CD4-positive, CD25-positive, alpha-beta regulatory T cell (primary cell): Measurements from ENCODE around the gene ACOT8. TPM values are rescaled to one million over a fixed set of nuclear protein-coding genes. Genes with fewer than 3 reads are reported as not detected.

ENCODE experiments used
- ATAC-seq, 2 donors: fragments of 150-1000 bp; cut with Tn5 transposase; one replicate each; pipeline ENCODE4 v1.10.0; 2021; ENCODE audit warnings: low read depth in 2 of 2, moderate number of reproducible peaks in 2 of 2, moderate library complexity in 1 of 2
- DNase-seq, 3 donors: peaks; one replicate each; pipeline versions ENCODE4 v3.0.0 to v3.0.0-alpha.2; 2012 to 2022; ENCODE audit warnings: mixed read lengths in 1 of 3
- H3K27ac ChIP-seq: one replicate; pipeline ENCODE4 v1.7.0; 2013; ENCODE audit warnings: mild to moderate bottlenecking, low read length; ENCODE audit not compliant: insufficient read depth, poor library complexity, severe bottlenecking
- H3K27me3 ChIP-seq: one replicate; pipeline ENCODE4 v1.7.0; 2013; ENCODE audit warnings: low read length; ENCODE audit not compliant: control insufficient read depth, insufficient read depth
- H3K36me3 ChIP-seq: one replicate; pipeline ENCODE4 v1.7.0; 2013; ENCODE audit warnings: mild to moderate bottlenecking, low read length, moderate library complexity; ENCODE audit not compliant: control insufficient read depth, insufficient read depth
- H3K4me1 ChIP-seq: 2 replicates; pipeline ENCODE4 v1.7.0; 2013; ENCODE audit warnings: mild to moderate bottlenecking, low read length; ENCODE audit not compliant: insufficient read depth, control insufficient read depth, poor library complexity, severe bottlenecking
- H3K4me3 ChIP-seq: one replicate; pipeline ENCODE4 v1.7.0; 2013; ENCODE audit warnings: low read depth, mild to moderate bottlenecking, low read length, moderate library complexity
- H3K9me3 ChIP-seq, 2 experiments: 1 replicate in 1 of 2; 2 replicates in 1 of 2; pipeline ENCODE4 v1.7.0; 2013; ENCODE audit warnings: low read length in 2 of 2, mild to moderate bottlenecking in 1 of 2, moderate library complexity in 1 of 2; ENCODE audit not compliant: control insufficient read depth in 2 of 2
- H3K27ac Mint-ChIP-seq, 3 donors: one replicate each; pipeline ENCODE4 v1.8.0; 2020 to 2022; ENCODE audit warnings: mild to moderate bottlenecking in 3 of 3, mixed read lengths in 3 of 3, moderate library complexity in 2 of 3
- H3K27me3 Mint-ChIP-seq: one replicate; pipeline ENCODE4 v1.8.0; 2022; ENCODE audit warnings: mild to moderate bottlenecking, mixed read lengths
- H3K36me3 Mint-ChIP-seq: one replicate; pipeline ENCODE4 v1.8.0; 2020; ENCODE audit warnings: mixed read lengths
- H3K4me1 Mint-ChIP-seq, 4 donors: one replicate each; pipeline ENCODE4 v1.8.0; 2020 to 2022; ENCODE audit warnings: mixed read lengths in 4 of 4, mild to moderate bottlenecking in 1 of 4
- H3K4me3 Mint-ChIP-seq, 4 donors: one replicate each; pipeline ENCODE4 v1.8.0; 2020 to 2022; ENCODE audit warnings: mild to moderate bottlenecking in 4 of 4, mixed read lengths in 4 of 4, moderate library complexity in 3 of 4
- H3K9me3 Mint-ChIP-seq, 7 donors: one replicate each; pipeline ENCODE4 v1.8.0; 2020 to 2022; ENCODE audit warnings: mixed read lengths in 7 of 7, mild to moderate bottlenecking in 3 of 7, moderate library complexity in 2 of 7
- polyA plus RNA-seq, 4 donors: library from polyadenylated mRNA; unstranded; fragments of 300-500 nt; fragmentation: Illumina TruSeq; gene quantifications; one replicate each; pipeline ENCODE4 v1.2.3, GENCODE V29; 2021
- total RNA-seq: library from RNA; stranded (reverse); gene quantifications from one replicate; pipeline ENCODE4 v1.2.3, GENCODE V29; 2022

Gene ACOT8
- total and polyA plus RNA-seq, 5 donors from 2014 or later: 23.9 to 50.6 (median 45.6) TPM

DNA sequence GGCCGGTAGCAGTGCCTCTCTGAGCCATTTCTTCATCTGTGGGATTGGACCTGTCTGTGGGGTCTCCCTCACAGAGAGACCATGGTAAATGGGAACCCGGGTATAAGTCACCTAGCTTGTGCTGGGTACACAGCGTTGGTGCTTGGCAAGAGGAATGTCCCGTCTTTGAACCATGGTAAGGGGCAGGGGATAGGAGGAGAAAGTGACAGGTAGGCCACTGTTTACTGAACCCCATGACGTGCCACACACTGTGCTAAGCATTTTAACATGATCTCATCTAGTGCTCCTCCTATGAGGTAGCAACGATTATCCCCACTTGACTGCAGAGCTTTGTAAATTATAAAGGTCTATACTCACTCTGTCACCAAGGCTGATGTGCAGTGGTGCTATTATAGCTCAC, 29.5 kb downstream of the ACOT8 start:
- Histone ChIP-seq H3K36me3 (no peaks in the 10 kb centered on the region), H3K9me3 (no peaks in the 10 kb centered on the region), H3K27me3 (no peaks in the 10 kb centered on the region), H3K4me1 (peaks cover 13% of the 10 kb centered on the region), H3K27ac (no peak overlapping the region), H3K4me3 (no peak overlapping the region)
- Mint-ChIP-seq H3K27ac (no peak overlapping the region), H3K4me3 (no peak overlapping the region), H3K27me3 (peaks cover 30% of the 10 kb centered on the region), H3K36me3 (no peaks in the 10 kb centered on the region), H3K4me1 (peaks cover 0 to 17% (median 8%) of the 10 kb centered on the region in 4 donors), H3K9me3 (peaks cover 0 to 2% (median 0%) of the 10 kb centered on the region in 7 donors)
- DNase-seq (no peak), ATAC-seq (no peak)

DNA sequence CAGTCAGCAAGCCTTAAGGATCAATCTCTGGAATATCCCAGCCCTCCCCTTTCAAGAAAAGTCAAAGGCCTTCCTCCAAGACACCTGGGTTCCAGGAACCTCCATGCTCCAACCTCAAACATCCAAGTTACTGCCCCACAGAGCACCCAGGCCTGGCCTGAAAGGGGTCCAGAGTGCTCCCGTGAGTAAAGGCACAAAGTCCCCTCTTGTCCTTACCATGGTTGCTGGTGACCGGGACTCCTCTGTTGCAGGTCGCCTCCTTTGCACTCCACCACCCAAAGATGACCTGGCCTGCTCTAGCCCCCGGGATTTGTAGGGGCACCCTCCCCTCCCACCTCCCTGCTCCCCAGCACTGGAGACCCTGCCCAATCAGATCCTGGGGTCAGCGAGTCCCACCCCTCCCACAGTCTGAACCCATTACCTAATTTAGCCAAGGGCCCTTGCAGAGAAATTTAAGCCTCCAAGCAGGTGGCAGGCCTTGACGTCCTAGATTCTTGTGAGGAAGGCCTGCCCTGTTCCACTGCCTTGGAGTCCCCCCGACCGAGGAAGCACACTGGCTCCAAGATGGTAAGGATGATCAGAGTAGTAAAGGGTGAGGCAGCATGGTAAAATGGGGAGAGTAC, 30.1 kb downstream of the ACOT8 start, which contains the start of gene TNNC2:
TSS of gene TNNC2 (minus strand) at position 283 of the 623 bp plus-strand sequence. CDS start at position 219, 64 bp downstream.
- no peaks in the 10 kb centered on the region for H3K36me3 Mint-ChIP-seq
- Histone ChIP-seq H3K4me1 (peaks cover 13% of the 10 kb centered on the region), H3K36me3 (no peaks in the 10 kb centered on the region), H3K27ac (no peak within 1 kb of the TSS), H3K9me3 (no peaks in the 10 kb centered on the region), H3K27me3 (no peaks in the 10 kb centered on the region), H3K4me3 (no peak within 1 kb of the TSS)
- peaks cover 0 to 18% (median 8%) of the 10 kb centered on the region in 4 donors for H3K4me1 Mint-ChIP-seq
- DNase-seq: no peak
- peak within 1 kb of the TSS in 1 of 4 donors; percentile 21 for H3K4me3 Mint-ChIP-seq
- peaks cover 36% of the 10 kb centered on the region for H3K27me3 Mint-ChIP-seq
- no peak within 1 kb of the TSS for H3K27ac Mint-ChIP-seq
- no peak for ATAC-seq
- H3K9me3 Mint-ChIP-seq: peaks cover 0 to 2% (median 0%) of the 10 kb centered on the region in 7 donors

DNA sequence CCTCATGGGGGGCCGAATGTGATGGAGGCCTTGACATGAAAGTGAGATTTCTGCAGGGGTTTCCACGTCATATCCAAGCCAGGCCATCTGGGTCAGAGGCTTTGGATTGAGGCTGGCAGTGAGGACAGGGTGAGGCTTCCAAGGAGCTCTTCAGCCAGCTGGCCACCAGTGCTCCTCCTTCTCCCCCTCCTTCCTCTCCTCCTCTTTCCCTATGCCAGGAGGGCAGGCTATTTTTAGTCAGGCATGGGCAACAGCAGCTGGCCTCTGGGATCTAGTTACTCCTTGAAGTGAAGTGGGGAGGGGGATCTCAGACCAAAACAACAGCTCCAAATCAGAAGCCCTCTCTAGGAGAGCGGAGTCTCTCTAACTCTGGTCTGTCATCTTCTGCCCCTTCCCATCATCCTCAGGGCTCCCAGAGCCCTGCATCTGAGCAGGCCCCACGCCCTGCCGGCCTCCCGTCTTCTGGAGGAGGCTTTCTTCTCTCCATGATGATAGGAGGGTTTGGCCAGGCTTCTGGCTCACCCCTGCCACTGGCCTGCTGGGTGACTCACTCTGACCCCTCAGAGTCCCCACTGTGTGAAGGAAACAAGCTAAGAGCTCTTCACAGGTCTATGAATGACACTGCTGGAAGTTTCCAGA, 30.7 kb downstream of the ACOT8 start:
- H3K4me1 Mint-ChIP-seq: peaks cover 0 to 18% (median 8%) of the 10 kb centered on the region in 4 donors
- Histone ChIP-seq H3K36me3 (no peaks in the 10 kb centered on the region), H3K27me3 (no peaks in the 10 kb centered on the region), H3K27ac (no peak overlapping the region), H3K4me1 (peaks cover 13% of the 10 kb centered on the region), H3K4me3 (no peak overlapping the region), H3K9me3 (no peaks in the 10 kb centered on the region)
- DNase-seq: no peak
- H3K36me3 Mint-ChIP-seq: no peaks in the 10 kb centered on the region
- ATAC-seq: no peak
- H3K27me3 Mint-ChIP-seq: peaks cover 41% of the 10 kb centered on the region
- peaks cover 0 to 2% (median 0%) of the 10 kb centered on the region in 7 donors for H3K9me3 Mint-ChIP-seq
- no peak overlapping the region for H3K27ac Mint-ChIP-seq
- peak overlapping the region in 1 of 4 donors; percentile 21 for H3K4me3 Mint-ChIP-seq

DNA sequence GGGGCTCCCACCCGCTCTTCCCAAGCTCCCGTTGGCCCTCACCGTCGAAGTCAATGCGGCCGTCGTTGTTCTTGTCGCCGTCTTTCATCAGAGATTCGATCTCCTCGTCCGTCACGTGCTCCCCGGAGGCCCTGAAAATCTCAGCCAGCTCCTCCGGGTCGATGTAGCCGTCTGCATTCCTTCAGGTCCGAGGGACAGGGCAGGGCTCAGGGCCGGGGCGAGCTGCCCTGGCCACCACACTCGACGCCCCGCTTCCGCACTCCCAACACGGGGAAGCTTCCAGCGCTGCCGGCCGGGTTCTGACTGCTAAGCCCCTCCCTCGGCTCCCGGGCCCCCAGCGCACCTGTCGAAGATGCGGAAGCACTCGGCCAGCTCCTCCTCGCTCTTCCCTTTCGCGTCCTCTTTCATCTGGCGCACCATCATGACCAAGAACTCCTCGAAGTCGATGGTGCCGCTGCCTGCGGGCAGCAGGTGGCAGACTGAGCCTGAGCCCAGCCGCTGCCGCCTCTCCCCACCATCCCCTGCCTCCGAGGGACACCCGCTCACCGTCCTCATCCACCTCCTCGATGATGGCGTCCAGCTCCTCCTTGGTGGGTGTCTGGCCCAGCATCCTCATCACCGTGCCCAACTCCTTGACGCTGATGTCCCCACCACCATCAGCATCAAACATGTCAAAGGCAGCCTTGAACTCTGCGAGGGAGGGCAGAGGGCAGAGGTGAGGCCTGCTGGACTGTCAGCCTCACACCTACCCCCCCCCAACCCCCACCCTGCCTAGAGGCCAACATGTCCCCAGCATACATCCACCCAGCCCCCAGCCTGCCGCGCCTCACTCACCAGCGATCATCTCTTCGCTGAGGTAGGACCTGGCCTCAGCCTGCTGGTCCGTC, 33.0 kb downstream of the ACOT8 start:
- Histone ChIP-seq H3K4me1 (peaks cover 13% of the 10 kb centered on the region), H3K27me3 (no peaks in the 10 kb centered on the region), H3K4me3 (peak overlapping the region; percentile 7), H3K27ac (no peak overlapping the region), H3K9me3 (no peaks in the 10 kb centered on the region), H3K36me3 (no peaks in the 10 kb centered on the region)
- H3K9me3 Mint-ChIP-seq: peaks cover 0 to 2% (median 0%) of the 10 kb centered on the region in 7 donors
- H3K4me3 Mint-ChIP-seq: peak overlapping the region; percentile 75 to 91 (median 84)
- DNase-seq (peak; percentile 38 to 69 (median 39)), ATAC-seq (peak; percentile 64 to 71)
- peaks cover 0 to 18% (median 8%) of the 10 kb centered on the region in 4 donors for H3K4me1 Mint-ChIP-seq
- H3K27me3 Mint-ChIP-seq: peaks cover 38% of the 10 kb centered on the region
- H3K27ac Mint-ChIP-seq: no peak overlapping the region
- H3K36me3 Mint-ChIP-seq: no peaks in the 10 kb centered on the region

DNA sequence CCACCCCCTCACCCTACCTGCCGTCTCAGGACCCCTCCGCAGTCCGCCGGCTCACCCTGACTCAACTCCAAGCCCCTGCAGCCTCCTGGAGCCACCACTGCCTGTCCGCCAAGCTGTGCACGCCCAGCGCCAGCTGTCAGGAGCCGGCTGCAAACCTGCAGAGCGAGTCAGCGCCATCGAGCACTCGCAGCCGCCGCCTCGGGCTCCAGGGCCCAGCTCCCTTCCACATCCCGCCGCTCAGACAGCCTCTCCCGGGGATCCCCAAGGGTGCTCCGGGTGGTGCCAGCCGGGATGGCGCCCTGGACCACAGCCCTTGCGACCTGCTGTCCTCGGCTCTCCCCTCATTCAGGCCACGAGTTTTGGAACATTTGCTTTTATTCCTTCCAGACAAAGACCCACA, 34.3 kb downstream of the ACOT8 start:
- H3K27me3 Mint-ChIP-seq: peaks cover 34% of the 10 kb centered on the region
- no peaks in the 10 kb centered on the region for H3K36me3 Mint-ChIP-seq
- Histone ChIP-seq H3K4me3 (no peak overlapping the region), H3K9me3 (no peaks in the 10 kb centered on the region), H3K4me1 (peaks cover 13% of the 10 kb centered on the region), H3K27me3 (no peaks in the 10 kb centered on the region), H3K36me3 (no peaks in the 10 kb centered on the region), H3K27ac (no peak overlapping the region)
- H3K4me1 Mint-ChIP-seq: peaks cover 0 to 18% (median 8%) of the 10 kb centered on the region in 4 donors
- no peak overlapping the region for H3K27ac Mint-ChIP-seq
- H3K4me3 Mint-ChIP-seq: peak overlapping the region in 1 of 4 donors; percentile 49
- peaks cover 0 to 2% (median 0%) of the 10 kb centered on the region in 7 donors for H3K9me3 Mint-ChIP-seq
- ATAC-seq (no peak), DNase-seq (no peak)

DNA sequence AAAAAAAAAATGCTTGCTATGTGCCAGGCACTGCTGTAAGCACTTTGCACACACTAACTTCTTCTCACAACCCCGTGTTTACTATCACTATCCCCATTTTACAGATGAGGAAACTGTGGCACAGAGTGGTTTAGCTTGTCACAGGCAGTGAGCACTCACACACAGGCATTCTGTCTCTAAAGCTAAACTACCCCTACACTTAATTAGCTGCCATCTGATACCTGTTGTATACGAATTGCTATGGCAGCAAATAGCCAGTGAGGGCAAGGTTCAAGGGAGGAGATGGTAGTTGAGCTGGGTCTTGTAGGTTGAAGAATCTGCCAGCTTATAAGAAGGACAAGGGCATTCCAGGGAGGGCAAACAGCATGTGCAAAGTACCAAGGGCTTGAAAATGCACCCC, 35.2 kb downstream of the ACOT8 start:
- Histone ChIP-seq H3K27me3 (no peaks in the 10 kb centered on the region), H3K4me1 (peaks cover 13% of the 10 kb centered on the region), H3K4me3 (no peak overlapping the region), H3K36me3 (no peaks in the 10 kb centered on the region), H3K9me3 (no peaks in the 10 kb centered on the region), H3K27ac (no peak overlapping the region)
- DNase-seq (no peak), ATAC-seq (no peak)
- Mint-ChIP-seq H3K4me1 (peaks cover 0 to 18% (median 8%) of the 10 kb centered on the region in 4 donors), H3K36me3 (no peaks in the 10 kb centered on the region), H3K9me3 (peaks cover 0 to 2% (median 0%) of the 10 kb centered on the region in 7 donors), H3K4me3 (no peak overlapping the region), H3K27ac (no peak overlapping the region), H3K27me3 (peaks cover 34% of the 10 kb centered on the region)

DNA sequence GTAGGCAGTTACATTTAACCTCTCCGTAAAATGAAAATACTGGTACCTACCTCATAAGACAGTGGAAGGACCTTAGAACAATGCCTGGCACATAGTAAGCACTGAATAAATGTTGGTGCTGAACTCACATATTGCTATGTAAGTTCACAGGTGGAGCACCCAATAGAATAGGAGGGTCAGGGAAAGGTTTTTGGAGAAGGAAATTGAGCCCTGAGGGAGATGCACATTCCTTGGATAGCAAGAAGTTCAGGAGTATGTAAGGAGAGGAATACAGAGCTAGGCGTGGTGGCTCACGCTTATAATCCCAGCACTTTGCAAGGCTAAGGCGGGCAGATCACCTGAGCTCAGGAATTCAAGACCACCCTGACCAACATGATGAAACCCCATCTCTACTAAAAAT, 37.7 kb downstream of the ACOT8 start:
- no peaks in the 10 kb centered on the region for H3K36me3 Mint-ChIP-seq
- Histone ChIP-seq H3K4me1 (peaks cover 13% of the 10 kb centered on the region), H3K4me3 (no peak overlapping the region), H3K27ac (no peak overlapping the region), H3K27me3 (no peaks in the 10 kb centered on the region), H3K9me3 (no peaks in the 10 kb centered on the region), H3K36me3 (no peaks in the 10 kb centered on the region)
- peaks cover 0 to 2% (median 0%) of the 10 kb centered on the region in 7 donors for H3K9me3 Mint-ChIP-seq
- DNase-seq: no peak
- no peak overlapping the region for H3K4me3 Mint-ChIP-seq
- no peak overlapping the region for H3K27ac Mint-ChIP-seq
- H3K27me3 Mint-ChIP-seq: peaks cover 34% of the 10 kb centered on the region
- no peak for ATAC-seq
- H3K4me1 Mint-ChIP-seq: peaks cover 0 to 16% (median 8%) of the 10 kb centered on the region in 4 donors
